A549 (cell line): ENCODE data around the gene THADA. TPM values are rescaled to one million over a fixed set of nuclear protein-coding genes. Genes with fewer than 3 reads are reported as not detected.

Experiments used
- ATAC-seq, 2 experiments: fragments of 200-7000 bp in 1 of 2; fragments of >200 bp in 1 of 2; cut with Nextera tagmentation in 1 of 2; cut with Tn5 transposase in 1 of 2; 3 replicates each; pipeline versions ENCODE4 v1.8.0 to v1.9.1; 2018 to 2020; ENCODE audit warnings: mild to moderate bottlenecking in 1 of 2, moderate library complexity in 1 of 2
- CTCF ChIA-PET: fragments of 300-600 bp; sonication (Branson Sonifier 250); formaldehyde crosslinking; extraction: SDS; loops from one replicate; lab custom pipeline; 2021; ENCODE audit warnings: antibody characterized with exemption, inconsistent platforms; lab: Yijun Ruan, JAX
- POLR2A ChIA-PET: fragments of 350-600 bp; formaldehyde crosslinking; extraction: SDS; loops from one replicate; lab custom pipeline; 2021; ENCODE audit warnings: antibody characterized with exemption, inconsistent platforms; lab: Yijun Ruan, JAX
- DNase-seq, 2 experiments: peaks; one replicate each; pipeline versions ENCODE4 v3.0.0 to v3.0.0-alpha.2; 2011 to 2016; ENCODE audit warnings: low read depth in 1 of 2, low spot score in 1 of 2
- FAIRE-seq: peaks from 2 replicates; lab custom pipeline; 2011; peaks lifted over from hg19 to GRCh38; lab: Jason Lieb, UNC
- H3K27ac ChIP-seq, 2 experiments: fragments of >200 bp; sonication (Bioruptor Twin); formaldehyde crosslinking; 3 replicates each; pipeline ENCODE4 v1.5.1; 2016 to 2017
- H3K4me1 ChIP-seq: fragments of >200 bp; sonication (Bioruptor Twin); formaldehyde crosslinking; 3 replicates; pipeline ENCODE4 v1.6.1; 2016
- H3K4me2 ChIP-seq: fragments of >200 bp; sonication (Bioruptor Twin); formaldehyde crosslinking; 3 replicates; pipeline ENCODE4 v1.6.1; 2016
- H3K4me3 ChIP-seq: fragments of >200 bp; sonication (Bioruptor Twin); formaldehyde crosslinking; 3 replicates; pipeline ENCODE4 v1.5.1; 2016
- H3K9me3 ChIP-seq: fragments of >200 bp; sonication (Bioruptor Twin); formaldehyde crosslinking; 3 replicates; pipeline ENCODE4 v1.6.1; 2016
- ATOH8 ChIP-seq: fragments of 250-450 bp; sonication (Bioruptor Pico); IDR thresholded peaks from 2 replicates; pipeline ENCODE4 v1.5.0; 2020; ENCODE audit warnings: low read depth, mild to moderate bottlenecking, moderate library complexity
- CEBPB ChIP-seq, 2 experiments: fragments of >200 bp in 1 of 2; sonication (Bioruptor Twin) in 1 of 2; formaldehyde crosslinking in 1 of 2; IDR thresholded peaks; 2 replicates each; pipeline ENCODE4 v1.6.1; 2012 to 2016
- CHD2 ChIP-seq: fragments of 150-350 bp; IDR thresholded peaks from 2 replicates; pipeline ENCODE4 v1.6.1; 2014; ENCODE audit warnings: low read length; ENCODE audit not compliant: partially characterized antibody
- EHF ChIP-seq: fragments of 250-450 bp; sonication (Bioruptor Pico); IDR thresholded peaks from 2 replicates; pipeline ENCODE4 v1.5.0; 2020; ENCODE audit warnings: mild to moderate bottlenecking
- EHMT2 ChIP-seq: fragments of 200-600 bp; sonication (generic); IDR thresholded peaks from 2 replicates; pipeline ENCODE4 v1.6.1; 2016; ENCODE audit warnings: antibody characterized with exemption, low read depth, mild to moderate bottlenecking, moderate library complexity
- FOSL2 ChIP-seq, 2 experiments: fragments of 450-650 bp in 1 of 2; fragments of >200 bp in 1 of 2; sonication (Bioruptor Twin) in 1 of 2; formaldehyde crosslinking; IDR thresholded peaks; 2 replicates each; pipeline versions ENCODE4 v1.5.0 to v1.6.1; 2016 to 2020; ENCODE audit warnings: mild to moderate bottlenecking in 1 of 2, moderate library complexity in 1 of 2
- GATA3 ChIP-seq: IDR thresholded peaks from 2 replicates; pipeline ENCODE4 v1.6.1; 2012; ENCODE audit warnings: borderline replicate concordance
- HES2 ChIP-seq: fragments of >200 bp; sonication (Bioruptor Twin); formaldehyde crosslinking; IDR thresholded peaks from 2 replicates; pipeline ENCODE4 v1.6.1; 2016
- HMGXB4 ChIP-seq: fragments of 250-450 bp; sonication (Bioruptor Pico); IDR thresholded peaks from 2 replicates; pipeline ENCODE4 v1.5.0; 2021; ENCODE audit warnings: mild to moderate bottlenecking, moderate library complexity, borderline replicate concordance
- HOXB5 ChIP-seq: fragments of 250-450 bp; sonication (Bioruptor Pico); IDR thresholded peaks from 2 replicates; pipeline ENCODE4 v1.5.0; 2020; ENCODE audit warnings: mild to moderate bottlenecking, moderate library complexity
- KDM1A ChIP-seq: fragments of 200-600 bp; sonication (generic); IDR thresholded peaks from 2 replicates; pipeline ENCODE4 v1.6.1; 2016; ENCODE audit warnings: low read depth, mild to moderate bottlenecking
- MAFK ChIP-seq: fragments of 450-650 bp; IDR thresholded peaks from 2 replicates; pipeline ENCODE4 v1.6.1; 2014; ENCODE audit not compliant: partially characterized antibody
- MAX ChIP-seq: IDR thresholded peaks from 2 replicates; pipeline ENCODE4 v1.6.1; 2012
- NFE2L2 ChIP-seq: fragments of 150-350 bp; conservative IDR thresholded peaks from 2 replicates; pipeline ENCODE4 v1.6.1; 2014; ENCODE audit warnings: low read length
- NPAS2 ChIP-seq: fragments of 250-450 bp; sonication (Bioruptor Pico); IDR thresholded peaks from 2 replicates; pipeline ENCODE4 v1.8.0; 2022; ENCODE audit warnings: mild to moderate bottlenecking, moderate library complexity, borderline replicate concordance
- NR3C1 ChIP-seq: fragments of >200 bp; sonication (Bioruptor Twin); formaldehyde crosslinking; IDR thresholded peaks from 3 replicates; pipeline ENCODE4 v1.6.1; 2017
- PBX3 ChIP-seq: IDR thresholded peaks from 2 replicates; pipeline ENCODE4 v1.6.1; 2012
- POLR2A ChIP-seq: IDR thresholded peaks from 2 replicates; pipeline ENCODE4 v1.6.1; 2012; ENCODE audit warnings: mild to moderate bottlenecking, low read length
- POLR2AphosphoS2 ChIP-seq: conservative IDR thresholded peaks from 2 replicates; pipeline ENCODE4 v1.6.1; 2012; ENCODE audit warnings: low read length, improper control_type of control experiment, inconsistent platforms
- RCOR1 ChIP-seq: fragments of 150-350 bp; IDR thresholded peaks from 2 replicates; pipeline ENCODE4 v1.6.1; 2014; ENCODE audit warnings: antibody characterized with exemption, low read length, low read depth
- REST ChIP-seq: fragments of 200-600 bp; sonication (generic); IDR thresholded peaks from 2 replicates; pipeline ENCODE4 v1.6.1; 2016; ENCODE audit warnings: antibody characterized with exemption, mild to moderate bottlenecking, moderate library complexity
- RNF2 ChIP-seq: fragments of 200-600 bp; sonication (generic); IDR thresholded peaks from 2 replicates; pipeline ENCODE4 v1.6.1; 2016; ENCODE audit warnings: low read depth, mild to moderate bottlenecking, antibody characterized with exemption, moderate library complexity, borderline replicate concordance
- WGBS: methylation state at CpG from one replicate; pipeline ENCODE4 v1.1.6; 2017; ENCODE audit errors: missing lambda C conversion rate; 5-methylcytosine and 5-hydroxymethylcytosine counted together
- polyA plus RNA-seq, 4 experiments: library from polyadenylated mRNA; depleted of rRNA in 3 of 4; stranded (reverse); fragments of >200 nt; fragmentation: RNase III in 1 of 4; extraction: RNeasy Plus Mini Kit Qiagen cat#74134 plus additional on column Dnase treatment in 1 of 4; gene quantifications; 2 replicates in 3 of 4; 3 replicates in 1 of 4; pipeline ENCODE4 v1.2.3, GENCODE V29; 2011 to 2017

Gene THADA
- polyA plus RNA-seq, 2 of the 4 experiments (the other 2 are of a cell fraction) = 21.8 to 37.9 TPM

GRCh38 chr2:43393918-43394317 is 201.9 kb downstream of the THADA start:
- CTCF ChIA-PET = interaction anchor here (0.6 to 1.0 kb wide), 3 partner anchors 17 to 149 kb away, joined by 3 read pairs; no protein-coding TSS in a partner anchor
- FAIRE-seq = no peak
- TF ChIP-seq MAFK (peak; percentile 40), HOXB5 (no peak)
- TF ChIP-seq, all 56 proteins: peak for 1
- no peak overlapping the region for H3K4me2 ChIP-seq
- H3K4me1 ChIP-seq = peaks cover 31% of the 10 kb centered on the region
- WGBS = 79% methylated on average over 2 of the region's 2 CpGs
- no peak for DNase-seq
- POLR2A ChIA-PET = no interaction called here
- no peaks in the 10 kb centered on the region for H3K9me3 ChIP-seq
- no peak for ATAC-seq
- no peak overlapping the region for H3K4me3 ChIP-seq
- no peak overlapping the region for H3K27ac ChIP-seq

GRCh38 chr2:43391878-43392215 is 204.0 kb downstream of the THADA start:
- TF ChIP-seq FOSL2 (IDR thresholded peaks at IDR 0.05) = no peak
- TF ChIP-seq FOSL2 (CRISPR knock-in tag; IDR thresholded peaks at IDR 0.05) = peak; percentile 55
- TF ChIP-seq GATA3 = no peak
- 83% methylated on average over 4 of the region's 4 CpGs for WGBS
- ATAC-seq = no peak

GRCh38 chr2:43391201-43391877 is 204.5 kb downstream of the THADA start:
- TF ChIP-seq HMGXB4 (CRISPR knock-in tag) (no peak), CHD2 (no peak), NR3C1 (no peak), EHF (CRISPR knock-in tag) (no peak), PBX3 (no peak), ATOH8 (CRISPR knock-in tag) (no peak), EHMT2 (no peak), NPAS2 (CRISPR knock-in tag) (no peak), POLR2A (no peak), NFE2L2 (no peak), RCOR1 (no peak), REST (no peak), HOXB5 (no peak), HES2 (no peak), POLR2AphosphoS2 (no peak), MAX (no peak), RNF2 (no peak), KDM1A (no peak), GATA3 (no peak), CEBPB (IDR thresholded peaks at IDR 0.05) (no peak)
- DNase-seq = no peak
- CTCF ChIA-PET = interaction anchor here (0.7 kb wide), 1 partner anchor 56 kb away, joined by 3 read pairs; no protein-coding TSS in a partner anchor
- no peak for FAIRE-seq
- Histone ChIP-seq H3K4me2 (peak overlapping the region; percentile 5; the same call in 1 of the 3 replicates), H3K9me3 (no peaks in the 10 kb centered on the region), H3K4me3 (no peak overlapping the region), H3K27ac (no peak overlapping the region; a peak in 1 of 6 replicates), H3K4me1 (peaks cover 40% of the 10 kb centered on the region)
- POLR2A ChIA-PET = no interaction called here
- 74% methylated on average over 2 of the region's 2 CpGs for whole genome bisulfite sequencing
- ATAC-seq = peak in 1 of 2 experiments; percentile 32; a peak in 1 of 6 replicates

More at GRCh38 chr2:43391878-43392215, 204.0 kb downstream of the THADA start:
- DNase-seq (no peak), FAIRE-seq (no peak)
- Histone ChIP-seq H3K27ac (no peak overlapping the region), H3K4me2 (peak overlapping the region; percentile 5; the same call in 1 of the 3 replicates), H3K9me3 (no peaks in the 10 kb centered on the region), H3K4me1 (peaks cover 40% of the 10 kb centered on the region), H3K4me3 (no peak overlapping the region)
- ChIA-PET CTCF (no interaction called here), POLR2A (no interaction called here)
